K562 (cell line): ENCODE measurements around the gene MYO18B. TPM values are rescaled to one million over a fixed set of nuclear protein-coding genes. Genes with fewer than 3 reads are reported as not detected.

ENCODE experiments used
- CBFB ChIP-seq: sonication (generic); formaldehyde crosslinking; IDR thresholded peaks from 2 replicates; pipeline ENCODE4 v1.4.0; 2020; ENCODE audit warnings: mild to moderate bottlenecking, missing genetic modification reagents
- CHD2 ChIP-seq: IDR thresholded peaks from 2 replicates; pipeline ENCODE4 v1.6.1; 2011; ENCODE audit warnings: low read depth, low read length
- CSDE1 ChIP-seq, 2 experiments: fragments of 450-650 bp; IDR thresholded peaks; 2 replicates each; pipeline ENCODE4 v1.6.1; 2016; ENCODE audit warnings: mild to moderate bottlenecking in 1 of 2
- ESRRA ChIP-seq: fragments of 450-650 bp; IDR thresholded peaks from 2 replicates; pipeline ENCODE4 v1.6.1; 2014; ENCODE audit warnings: low read depth, mild to moderate bottlenecking, moderate library complexity, borderline replicate concordance
- MAX ChIP-seq: sonication (generic); formaldehyde crosslinking; IDR thresholded peaks from 2 replicates; pipeline ENCODE4 v1.9.0; 2022; ENCODE audit warnings: mild to moderate bottlenecking, missing genetic modification reagents
- MLLT1 ChIP-seq, 2 experiments: fragments of 450-650 bp; IDR thresholded peaks; 2 replicates each; pipeline ENCODE4 v1.6.1; 2016
- NBN ChIP-seq: fragments of 450-650 bp; IDR thresholded peaks from 2 replicates; pipeline ENCODE4 v1.6.1; 2016; ENCODE audit warnings: low read depth, mild to moderate bottlenecking
- NFRKB ChIP-seq: fragments of 450-650 bp; IDR thresholded peaks from 2 replicates; pipeline ENCODE4 v1.6.1; 2016; ENCODE audit warnings: low read depth
- REST ChIP-seq, 2 experiments: fragments of 450-650 bp; formaldehyde crosslinking in 1 of 2; IDR thresholded peaks; 2 replicates each; pipeline versions ENCODE4 v1.4.0 to v1.6.1; 2014 to 2020; ENCODE audit warnings: mild to moderate bottlenecking in 2 of 2, borderline replicate concordance in 1 of 2, low read depth in 1 of 2
- RUNX1 ChIP-seq: sonication (generic); IDR thresholded peaks from 2 replicates; pipeline ENCODE4 v1.6.1; 2016; ENCODE audit warnings: antibody characterized with exemption, low read depth
- SMARCC2 ChIP-seq: fragments of 450-650 bp; IDR thresholded peaks from 2 replicates; pipeline ENCODE4 v1.6.1; 2017; ENCODE audit warnings: antibody characterized with exemption, moderate library complexity, mild to moderate bottlenecking, low read depth
- SMARCE1 ChIP-seq: fragments of 450-650 bp; IDR thresholded peaks from 2 replicates; pipeline ENCODE4 v1.7.1; 2016; ENCODE audit warnings: mild to moderate bottlenecking
- TAL1 ChIP-seq: fragments of 450-650 bp; IDR thresholded peaks from 2 replicates; pipeline ENCODE4 v1.6.1; 2016; ENCODE audit warnings: mild to moderate bottlenecking
- TFAP4 ChIP-seq: sonication (generic); formaldehyde crosslinking; IDR thresholded peaks from 2 replicates; pipeline ENCODE4 v1.8.0; 2022; ENCODE audit warnings: missing genetic modification reagents, mild to moderate bottlenecking, moderate library complexity, borderline replicate concordance
- ZNF408 ChIP-seq: fragments of 250-450 bp; sonication (Bioruptor Pico); IDR thresholded peaks from 2 replicates; pipeline ENCODE4 v1.4.0; 2020; ENCODE audit warnings: low read depth, mild to moderate bottlenecking, moderate library complexity
- polyA plus RNA-seq, 8 experiments: library from polyadenylated mRNA; depleted of rRNA in 4 of 8; stranded (reverse) in 5 of 8; unstranded in 3 of 8; fragments of >200 nt; fragmentation: Nextera tagmentation in 2 of 8; fragmentation: Illumina TruSeq in 1 of 8; extraction: Ambion mirVana in 2 of 8; extraction: Trizol in 1 of 8; gene quantifications; 2 replicates each; pipeline versions ENCODE4 v1.2.1 to v1.2.3, GENCODE V29; 2011 to 2014; ENCODE audit warnings: inconsistent platforms in 1 of 8, missing spikeins in 1 of 8
- total RNA-seq, 7 experiments: library from RNA; depleted of rRNA in 6 of 7; stranded (reverse); fragments of >200 nt in 6 of 7; fragmentation: Illumina TruSeq in 2 of 7; extraction: Trizol in 2 of 7; gene quantifications; 2 replicates each; pipeline versions ENCODE4 v1.2.1 to v1.2.3, GENCODE V29; 2011 to 2021; ENCODE audit warnings: low replicate concordance in 1 of 7

MYO18B gene
- total and polyA plus RNA-seq, 9 of the 15 experiments (the other 6 are each of a cell fraction or from before 2014, with no cell fraction given) = 0.06 to 7.0 (median 4.3) TPM

GRCh38 chr22:25741692-25742626 lies at the start of gene MYO18B (continued):
- TF ChIP-seq MLLT1 (IDR thresholded peaks at IDR 0.05) = 0 out of 4 replicates have a peak, but pooled peaks of 1 of the 2 experiments have one; percentile 43
- peak; percentile 64 for TF ChIP-seq REST (IDR thresholded peaks at IDR 0.05; ENCODE audit: borderline replicate concordance)
- TF ChIP-seq REST (CRISPR knock-in tag; IDR thresholded peaks at IDR 0.05; ENCODE audit: low read depth) = no peak
- TF ChIP-seq CHD2 = no peak
- TF ChIP-seq MAX (CRISPR knock-in tag) = peak; percentile 65
- no peak for TF ChIP-seq CBFB
- peak; percentile 66; the same call in 1 of the 2 replicates for TF ChIP-seq NFRKB
- TF ChIP-seq ESRRA = no peak
- peak; percentile 68; the same call in 1 of the 2 replicates for TF ChIP-seq TAL1
- TF ChIP-seq NBN = no peak; the same call in 1 of the 2 replicates
- no peak for TF ChIP-seq CSDE1 (IDR thresholded peaks at IDR 0.05)
- TF ChIP-seq TFAP4 = peak; percentile 91
- TF ChIP-seq SMARCC2 = no peak
- TF ChIP-seq SMARCE1 = peak; percentile 47; the same call in 1 of the 2 replicates
- TF ChIP-seq ZNF408 (CRISPR knock-in tag) = no peak
- 0 out of 2 replicates have a peak, but pooled peaks have one; percentile 44 for TF ChIP-seq RUNX1
